ENCODE measurements around the gene ALG12.

- TF ChIP-seq CTCF (IDR thresholded peaks at IDR 0.05; ENCODE audit: insufficient read depth, low read depth, low read length): no peak
- no peak for TF ChIP-seq EZH2 (IDR thresholded peaks at IDR 0.05; ENCODE audit: insufficient read depth, low read length)
Observed at GRCh38 chr22:49894322-49895054, 23.8 kb downstream of the ALG12 start.
